T-helper 1 cell treated with Interleukin-12 subunit alpha and Interleukin-12 subunit beta and Interleukin-4 antibody, amounts not matched to agents 30 μg/mL and 1 μg/mL, for 36 hours (primary cell): ENCODE data around the gene BRD4.

Source experiments
- H3K27ac Mint-ChIP-seq: one replicate; pipeline ENCODE4 v1.8.0; 2021; ENCODE audit warnings: mild to moderate bottlenecking, mixed read lengths
- H3K27me3 Mint-ChIP-seq: one replicate; pipeline ENCODE4 v1.8.0; 2021; ENCODE audit warnings: low read depth, mixed read lengths
- H3K36me3 Mint-ChIP-seq: one replicate; pipeline ENCODE4 v1.8.0; 2021; ENCODE audit warnings: low read depth, mixed read lengths
- H3K4me1 Mint-ChIP-seq: one replicate; pipeline ENCODE4 v1.8.0; 2021; ENCODE audit warnings: low read depth, mixed read lengths
- H3K4me3 Mint-ChIP-seq: one replicate; pipeline ENCODE4 v1.8.0; 2021; ENCODE audit warnings: mild to moderate bottlenecking, moderate library complexity, mixed read lengths
- H3K9me3 Mint-ChIP-seq: one replicate; pipeline ENCODE4 v1.8.0; 2021; ENCODE audit warnings: mixed read lengths

BRD4 gene

DNA sequence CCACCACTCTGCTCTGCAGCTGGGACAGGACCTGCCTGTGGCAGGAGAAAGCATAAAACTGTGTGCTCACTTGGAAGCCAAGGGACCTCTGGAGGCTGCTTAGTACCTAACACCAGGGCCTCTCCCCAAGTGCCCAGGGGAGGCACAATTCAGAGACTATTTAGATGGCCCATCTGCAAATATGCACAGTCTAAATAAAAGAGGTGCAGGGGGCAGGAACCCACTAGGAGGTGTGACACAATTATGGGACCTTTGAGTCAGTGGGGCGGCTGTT is 67.5 kb downstream of the BRD4 start:
- no peak overlapping the region for H3K27ac Mint-ChIP-seq
- peaks cover 39% of the 10 kb centered on the region for H3K36me3 Mint-ChIP-seq
- H3K4me3 Mint-ChIP-seq = no peak overlapping the region
- peaks cover 4% of the 10 kb centered on the region for H3K4me1 Mint-ChIP-seq
- no peaks in the 10 kb centered on the region for H3K27me3 Mint-ChIP-seq
- H3K9me3 Mint-ChIP-seq = no peaks in the 10 kb centered on the region

DNA sequence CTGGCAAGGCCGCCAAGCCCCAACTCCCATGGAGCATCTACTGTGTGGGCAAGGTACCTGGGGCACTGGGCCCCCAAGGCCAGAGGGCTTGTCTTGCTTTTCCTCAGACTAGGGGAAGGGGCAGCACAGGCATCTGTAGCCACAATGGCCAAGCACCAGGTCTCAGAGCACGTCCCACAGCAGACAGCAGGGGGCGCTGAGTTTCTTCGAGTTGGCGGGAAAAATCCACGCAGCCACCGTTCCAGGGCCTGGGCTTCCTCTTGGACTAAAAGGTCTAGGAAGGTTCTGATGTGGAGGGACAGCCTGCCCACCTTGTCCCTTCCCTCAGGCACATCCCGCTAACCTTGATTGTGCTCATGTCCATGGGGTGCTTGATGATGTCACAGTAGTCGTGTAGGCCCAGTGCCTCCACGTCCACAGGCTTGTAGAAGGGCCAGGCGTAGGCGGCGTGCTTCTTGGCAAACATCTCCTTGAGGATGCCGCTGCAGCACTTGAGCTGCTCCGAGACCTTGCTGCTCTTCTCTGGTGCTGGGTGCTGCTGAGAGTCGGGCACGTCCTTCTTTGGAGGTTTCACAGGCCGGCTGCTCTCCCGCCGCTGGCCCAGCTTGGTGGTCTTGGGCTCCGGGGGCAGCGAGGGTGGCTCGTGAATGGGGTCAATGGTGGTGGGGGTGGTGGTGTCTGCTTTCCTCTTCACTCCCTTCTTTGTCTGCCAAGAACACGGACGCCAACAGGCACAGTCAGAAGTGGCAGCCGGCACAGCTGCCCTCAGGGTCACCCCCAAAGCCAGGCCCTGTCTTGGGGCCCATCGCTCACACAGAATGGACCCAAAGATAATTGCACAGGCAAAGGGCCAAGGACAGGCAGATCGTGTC is 68.0 kb downstream of the BRD4 start:
- Mint-ChIP-seq H3K4me3 (no peak overlapping the region), H3K27ac (no peak overlapping the region), H3K9me3 (no peaks in the 10 kb centered on the region), H3K4me1 (peaks cover 4% of the 10 kb centered on the region), H3K27me3 (no peaks in the 10 kb centered on the region), H3K36me3 (peaks cover 36% of the 10 kb centered on the region)

DNA sequence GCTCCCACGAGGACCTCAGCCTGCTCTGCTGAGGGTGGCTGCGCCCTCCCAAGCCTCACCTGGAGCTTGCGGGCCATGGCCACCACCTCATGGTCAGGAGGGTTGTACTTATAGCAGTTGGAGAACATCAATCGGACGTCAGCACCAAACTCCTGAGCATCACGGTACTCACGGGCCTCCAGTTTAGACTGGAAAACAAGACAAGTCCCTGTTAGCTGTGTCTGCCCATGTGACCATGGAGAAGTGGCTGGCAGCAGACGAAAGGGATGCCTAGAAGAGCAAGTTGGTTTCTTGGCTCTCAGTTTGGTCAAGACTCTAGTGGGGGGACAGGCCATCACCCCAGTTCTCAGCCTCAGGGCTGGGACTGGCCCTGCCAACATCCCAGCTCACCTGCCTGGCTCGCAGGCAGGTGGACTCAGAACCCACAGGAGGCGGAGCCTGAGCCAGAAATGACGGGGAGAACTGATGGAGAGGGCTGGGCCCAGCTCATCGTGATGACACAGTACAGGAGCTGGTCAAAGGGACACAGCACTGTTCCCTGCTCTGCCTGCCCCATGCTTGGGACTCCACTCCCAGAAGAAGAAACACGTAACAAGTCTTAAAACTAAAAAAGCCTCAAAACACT is 68.9 kb downstream of the BRD4 start:
- no peak overlapping the region for H3K27ac Mint-ChIP-seq
- H3K4me3 Mint-ChIP-seq = no peak overlapping the region
- H3K27me3 Mint-ChIP-seq = no peaks in the 10 kb centered on the region
- H3K4me1 Mint-ChIP-seq = peaks cover 4% of the 10 kb centered on the region
- H3K36me3 Mint-ChIP-seq = peaks cover 37% of the 10 kb centered on the region
- no peaks in the 10 kb centered on the region for H3K9me3 Mint-ChIP-seq

DNA sequence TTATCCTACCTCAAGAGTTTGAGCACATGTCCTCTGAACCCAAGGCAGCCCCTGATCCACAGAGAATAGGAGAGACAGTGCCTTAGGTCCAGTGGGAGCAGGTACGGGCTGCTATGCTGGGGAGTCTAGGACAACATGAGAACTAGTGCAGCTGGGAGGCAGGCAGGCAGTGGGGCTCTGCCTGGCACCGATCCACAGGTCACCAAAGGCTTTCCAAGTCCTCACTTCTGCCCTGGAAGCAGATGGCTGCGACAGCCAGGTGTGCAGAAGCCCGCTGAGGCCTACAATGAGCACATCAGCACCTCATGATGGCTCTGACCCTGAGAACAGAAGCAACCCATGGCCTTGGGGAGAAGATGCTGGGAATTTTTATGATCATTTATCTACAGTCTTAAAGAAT is 70.3 kb downstream of the BRD4 start:
- Mint-ChIP-seq H3K4me3 (no peak overlapping the region), H3K27me3 (no peaks in the 10 kb centered on the region), H3K36me3 (peaks cover 26% of the 10 kb centered on the region), H3K27ac (no peak overlapping the region), H3K4me1 (no peaks in the 10 kb centered on the region), H3K9me3 (no peaks in the 10 kb centered on the region)

- Mint-ChIP-seq H3K4me1 (no peaks in the 10 kb centered on the region), H3K9me3 (no peaks in the 10 kb centered on the region), H3K36me3 (peaks cover 27% of the 10 kb centered on the region), H3K27ac (no peak overlapping the region), H3K27me3 (no peaks in the 10 kb centered on the region), H3K4me3 (no peak overlapping the region)
These were observed 71.4 kb downstream of the BRD4 start for GRCh38 chr19:15260939-15261338.

GRCh38 chr19:15259907-15260306 is 72.4 kb downstream of the BRD4 start:
- Mint-ChIP-seq H3K27me3 (no peaks in the 10 kb centered on the region), H3K27ac (no peak overlapping the region), H3K36me3 (peaks cover 26% of the 10 kb centered on the region)

GRCh38 chr19:15257782-15258181 is 74.6 kb downstream of the BRD4 start:
- Mint-ChIP-seq H3K27me3 (no peaks in the 10 kb centered on the region), H3K36me3 (peaks cover 29% of the 10 kb centered on the region), H3K4me3 (no peak overlapping the region), H3K9me3 (no peaks in the 10 kb centered on the region), H3K27ac (no peak overlapping the region), H3K4me1 (no peaks in the 10 kb centered on the region)

More at GRCh38 chr19:15259907-15260306, 72.4 kb downstream of the BRD4 start:
- no peaks in the 10 kb centered on the region for H3K9me3 Mint-ChIP-seq
- H3K4me1 Mint-ChIP-seq = no peaks in the 10 kb centered on the region
- H3K4me3 Mint-ChIP-seq = no peak overlapping the region

DNA sequence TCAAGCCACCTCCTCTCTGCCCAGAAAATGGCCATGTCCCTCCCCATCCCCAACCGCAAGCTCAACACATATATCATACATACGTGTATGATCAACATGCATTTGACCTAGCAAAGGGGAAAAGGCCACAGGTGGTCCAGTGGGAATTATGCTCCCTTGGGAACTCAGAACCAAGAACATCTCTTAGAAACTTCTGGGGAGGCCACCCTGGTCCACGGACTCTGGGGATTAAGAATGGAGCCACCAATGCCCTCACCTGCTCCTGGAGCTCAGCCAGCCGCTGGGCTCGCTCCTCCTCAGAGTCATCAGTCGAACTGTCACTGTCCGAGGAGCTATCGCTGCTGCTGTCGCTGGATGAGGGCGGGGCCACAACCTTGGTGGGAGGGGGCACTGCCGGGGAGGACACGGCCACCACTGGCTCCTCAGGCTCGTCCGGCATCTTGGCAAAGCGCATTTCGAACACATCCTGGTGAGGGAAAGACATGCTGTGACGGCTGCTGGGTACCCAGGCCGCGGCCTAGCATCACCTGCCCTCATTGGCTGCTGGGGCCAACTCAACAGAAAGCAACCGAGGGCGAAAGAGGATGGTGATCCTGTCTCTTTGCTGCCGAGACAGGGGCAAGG is 75.5 kb downstream of the BRD4 start:
- Mint-ChIP-seq H3K9me3 (no peaks in the 10 kb centered on the region), H3K27ac (no peak overlapping the region), H3K27me3 (no peaks in the 10 kb centered on the region), H3K4me3 (no peak overlapping the region), H3K36me3 (peaks cover 36% of the 10 kb centered on the region), H3K4me1 (no peaks in the 10 kb centered on the region)

DNA sequence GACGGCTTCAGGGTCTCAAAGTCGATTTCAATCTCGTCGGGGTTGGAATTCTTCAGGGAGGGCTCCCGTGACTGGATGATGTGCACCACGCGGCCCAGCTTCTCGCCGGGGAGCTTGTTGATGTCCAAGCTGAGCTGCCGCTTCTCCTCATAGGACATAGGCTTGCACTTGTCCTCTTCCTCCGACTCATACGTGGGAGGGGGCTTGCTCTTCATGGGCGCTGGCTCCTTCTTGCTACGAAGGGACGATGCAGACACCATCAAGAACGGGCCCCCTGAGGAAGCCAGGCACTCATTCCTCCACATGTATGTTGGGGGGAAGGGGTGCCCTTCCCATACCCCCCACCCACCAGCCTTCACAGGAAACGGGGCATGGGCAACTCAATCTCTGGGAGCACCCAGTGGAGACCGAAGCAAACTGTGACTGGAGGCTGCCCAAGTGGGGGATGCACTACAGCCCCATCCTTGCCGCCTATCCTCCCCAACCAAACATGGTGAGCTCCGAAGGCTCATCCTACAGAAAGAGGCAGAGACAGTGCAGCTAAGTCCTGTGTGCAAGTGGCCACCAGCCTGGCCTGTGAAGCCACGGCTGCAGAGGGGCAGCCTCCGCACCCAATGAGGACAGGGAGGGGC is 76.9 kb downstream of the BRD4 start:
- no peaks in the 10 kb centered on the region for H3K4me1 Mint-ChIP-seq
- H3K27me3 Mint-ChIP-seq = no peaks in the 10 kb centered on the region
- peaks cover 29% of the 10 kb centered on the region for H3K36me3 Mint-ChIP-seq
- no peak overlapping the region for H3K27ac Mint-ChIP-seq
- no peaks in the 10 kb centered on the region for H3K9me3 Mint-ChIP-seq
- H3K4me3 Mint-ChIP-seq = no peak overlapping the region

- no peaks in the 10 kb centered on the region for H3K4me1 Mint-ChIP-seq
- H3K27ac Mint-ChIP-seq = no peak overlapping the region
- no peaks in the 10 kb centered on the region for H3K27me3 Mint-ChIP-seq
- H3K36me3 Mint-ChIP-seq = peaks cover 29% of the 10 kb centered on the region
- no peaks in the 10 kb centered on the region for H3K9me3 Mint-ChIP-seq
- H3K4me3 Mint-ChIP-seq = no peak overlapping the region
These were observed 77.8 kb downstream of the BRD4 start for GRCh38 chr19:15254547-15254946.

DNA sequence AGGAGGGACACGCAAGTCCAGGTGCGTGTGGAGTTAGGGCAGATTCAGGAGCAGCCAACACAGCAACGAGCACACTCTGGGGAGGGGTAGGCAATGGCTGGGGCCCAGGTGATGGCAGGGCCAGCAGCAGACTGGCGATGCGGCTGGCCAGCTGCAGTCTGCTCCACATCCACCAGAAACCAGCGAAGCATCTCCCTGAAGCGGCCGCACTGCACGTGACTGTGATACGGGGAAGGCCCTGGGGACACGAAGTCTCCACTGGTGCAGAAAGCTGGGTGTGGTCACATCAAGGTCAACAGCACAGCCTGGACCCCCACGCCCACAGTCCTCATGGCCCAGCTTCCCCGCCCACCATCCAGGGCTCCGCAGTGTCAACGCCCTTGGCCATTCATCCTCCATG is 78.8 kb downstream of the BRD4 start:
- Mint-ChIP-seq H3K36me3 (peaks cover 25% of the 10 kb centered on the region), H3K9me3 (no peaks in the 10 kb centered on the region)

DNA sequence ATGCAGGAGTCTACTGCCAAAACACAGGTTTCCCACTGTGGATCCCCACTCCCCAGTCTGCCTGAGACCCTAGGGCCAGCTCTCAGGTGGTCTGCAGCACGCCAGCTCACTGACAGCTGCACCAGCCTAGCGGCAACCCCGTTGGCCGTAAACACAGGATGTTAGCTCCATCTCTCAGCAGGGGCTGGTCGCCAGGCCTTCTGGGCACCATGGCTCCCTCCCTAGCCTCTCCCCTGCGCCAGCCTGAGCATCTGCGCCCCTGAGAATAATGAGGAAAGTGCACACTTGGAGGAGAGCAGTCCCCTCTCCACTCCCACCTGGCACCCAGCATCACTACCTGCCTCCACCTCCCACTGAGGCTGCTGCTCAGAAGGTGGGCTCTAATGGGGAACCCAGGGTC is 79.3 kb downstream of the BRD4 start:
- H3K4me3 Mint-ChIP-seq = no peak overlapping the region
- H3K4me1 Mint-ChIP-seq = no peaks in the 10 kb centered on the region
- no peaks in the 10 kb centered on the region for H3K9me3 Mint-ChIP-seq
- H3K36me3 Mint-ChIP-seq = peaks cover 27% of the 10 kb centered on the region
- no peaks in the 10 kb centered on the region for H3K27me3 Mint-ChIP-seq
- no peak overlapping the region for H3K27ac Mint-ChIP-seq

More for the DNA sequence above, 78.8 kb downstream of the BRD4 start:
- Mint-ChIP-seq H3K27ac (no peak overlapping the region), H3K4me3 (no peak overlapping the region), H3K27me3 (no peaks in the 10 kb centered on the region), H3K4me1 (no peaks in the 10 kb centered on the region)

GRCh38 chr19:15252398-15253018 is 79.8 kb downstream of the BRD4 start:
- Mint-ChIP-seq H3K36me3 (peaks cover 27% of the 10 kb centered on the region), H3K4me1 (no peaks in the 10 kb centered on the region), H3K4me3 (no peak overlapping the region), H3K9me3 (no peaks in the 10 kb centered on the region), H3K27ac (no peak overlapping the region), H3K27me3 (no peaks in the 10 kb centered on the region)

GRCh38 chr19:15251749-15252397 is 80.5 kb downstream of the BRD4 start:
- Mint-ChIP-seq H3K27ac (no peak overlapping the region), H3K27me3 (no peaks in the 10 kb centered on the region), H3K4me3 (no peak overlapping the region), H3K36me3 (peaks cover 27% of the 10 kb centered on the region), H3K9me3 (no peaks in the 10 kb centered on the region), H3K4me1 (no peaks in the 10 kb centered on the region)
